A673 (cell line): ENCODE data around the gene CTIF. TPM values are rescaled to one million over a fixed set of nuclear protein-coding genes. Genes with fewer than 3 reads are reported as not detected.

ENCODE experiments used
- BruUV-seq: library from RNA; stranded (reverse); fragments of 400-500 nt; replicated peaks from 2 replicates; lab custom pipeline; 2021; lab: Mats Ljungman, UMichigan
- CTCF ChIA-PET: fragments of 300-600 bp; sonication (Branson Sonifier 250); formaldehyde crosslinking; loops from one replicate; lab custom pipeline; 2022; ENCODE audit warnings: antibody characterized with exemption; lab: Charles Lee
- POLR2A ChIA-PET: fragments of 300-600 bp; sonication (Branson Sonifier 250); formaldehyde crosslinking; loops from one replicate; lab custom pipeline; 2022; ENCODE audit warnings: antibody characterized with exemption; ENCODE audit not compliant: low non-redundant PET; lab: Charles Lee
- DNase-seq: peaks from one replicate; pipeline ENCODE4 v3.0.0-alpha.2; 2015; ENCODE audit warnings: low spot score
- H3K27ac ChIP-seq: fragments of 200-600 bp; sonication (generic); 2 replicates; pipeline ENCODE4 v1.5.1; 2016; ENCODE audit warnings: mixed run types, low read depth, mild to moderate bottlenecking, mixed read lengths, antibody characterized with exemption, low read length; ENCODE audit not compliant: poor library complexity, severe bottlenecking
- H3K27me3 ChIP-seq: fragments of 200-600 bp; sonication (generic); replicated peaks from 2 replicates; pipeline ENCODE4 v1.6.1; 2017; ENCODE audit warnings: mixed run types, low read depth, mild to moderate bottlenecking, mixed read lengths, antibody characterized with exemption, low read length; ENCODE audit not compliant: insufficient read depth, poor library complexity
- H3K36me3 ChIP-seq: fragments of 200-600 bp; sonication (generic); 2 replicates; pipeline ENCODE4 v1.6.1; 2016; ENCODE audit warnings: mixed run types, mild to moderate bottlenecking, mixed read lengths, antibody characterized with exemption, low read length; ENCODE audit not compliant: insufficient read depth, poor library complexity, severe bottlenecking
- H3K4me1 ChIP-seq: fragments of 200-600 bp; sonication (generic); 2 replicates; pipeline ENCODE4 v1.6.1; 2017; ENCODE audit warnings: mixed run types, mild to moderate bottlenecking, mixed read lengths, antibody characterized with exemption, low read length; ENCODE audit not compliant: insufficient read depth, poor library complexity, severe bottlenecking
- H3K4me3 ChIP-seq: fragments of 200-600 bp; sonication (generic); 2 replicates; pipeline ENCODE4 v1.5.1; 2016; ENCODE audit warnings: low read depth, mixed run types, mild to moderate bottlenecking, mixed read lengths, low read length; ENCODE audit not compliant: poor library complexity, severe bottlenecking
- H3K9me3 ChIP-seq: fragments of 200-600 bp; sonication (generic); 2 replicates; pipeline ENCODE4 v1.6.1; 2016; ENCODE audit warnings: mixed run types, low read depth, mild to moderate bottlenecking, mixed read lengths, antibody characterized with exemption, low read length; ENCODE audit not compliant: poor library complexity, severe bottlenecking
- EZH2 ChIP-seq: fragments of 200-600 bp; sonication (generic); IDR thresholded peaks from 2 replicates; pipeline ENCODE4 v1.6.1; 2017; ENCODE audit warnings: borderline replicate concordance, low read depth, mild to moderate bottlenecking, mixed read lengths, antibody characterized with exemption, low read length; ENCODE audit not compliant: poor library complexity, severe bottlenecking
- intact Hi-C: fragments of 100-400 bp; cut with micrococcal nuclease; formaldehyde crosslinking; loops from one replicate; pipeline ENCODE4 v1.10.0; 2022; ENCODE audit not compliant: unreplicated experiment
- total RNA-seq: library from RNA; stranded (reverse); gene quantifications from 2 replicates; pipeline ENCODE4 v1.2.3, GENCODE V29; 2021
- TF ChIP-seq, protein P1 (sequence below): fragments of 300-800, 200-600 bp; sonication (generic); conservative IDR thresholded peaks from 2 replicates; pipeline ENCODE4 v1.5.1; 2017; ENCODE audit warnings: low read depth, mild to moderate bottlenecking, antibody characterized with exemption, low read length, moderate library complexity, mixed read lengths

CTIF gene
- total RNA-seq, 1 experiment from 2014 or later, result 23.5 TPM

DNA sequence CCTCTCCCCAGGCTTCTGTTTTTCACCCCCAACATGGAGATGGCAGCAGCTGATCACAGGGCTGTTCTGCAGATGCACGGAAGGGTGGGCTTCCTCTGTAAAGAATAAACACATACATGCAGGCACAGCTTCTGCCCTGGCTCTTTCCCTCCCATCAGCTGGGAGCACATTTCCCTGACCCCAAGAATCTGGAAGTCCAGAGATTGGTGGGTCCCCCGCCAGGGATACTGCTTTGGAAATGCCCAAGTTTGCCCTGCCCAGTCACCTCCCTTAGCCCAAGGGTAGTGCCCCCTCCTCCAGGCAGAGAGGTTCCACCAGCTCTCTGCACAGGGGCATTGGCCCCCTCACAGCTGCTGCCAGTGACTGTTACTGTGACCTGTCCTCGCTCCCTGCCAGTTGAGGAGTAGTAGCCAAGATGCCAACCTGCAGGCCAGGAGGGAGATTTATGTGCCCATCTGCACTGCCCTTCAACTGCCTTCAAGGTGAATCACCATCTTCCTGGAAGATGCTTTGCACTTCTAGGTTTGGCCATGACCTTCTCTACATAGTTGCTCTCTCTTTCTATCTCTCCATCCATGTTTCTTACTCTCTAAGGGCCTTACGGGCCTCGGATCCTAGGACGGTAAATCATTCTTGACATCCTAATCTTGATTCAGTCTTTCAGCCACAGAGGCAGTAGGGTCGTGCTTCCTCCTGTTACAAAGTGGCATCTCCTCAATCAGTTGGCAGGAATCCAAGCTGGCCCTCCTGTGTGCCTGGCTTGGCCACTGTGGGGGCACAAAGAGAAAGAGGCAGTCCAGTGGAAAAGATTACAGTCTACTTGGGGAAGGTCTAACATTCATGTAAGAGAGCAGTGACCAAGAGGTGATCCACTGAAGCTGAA, 121.8 kb downstream of the CTIF start:
- no peaks in the 10 kb centered on the region for H3K9me3 ChIP-seq
- CTCF ChIA-PET, result no interaction called here
- H3K27me3 ChIP-seq, result no peaks in the 10 kb centered on the region
- H3K4me1 ChIP-seq, result peaks cover 9% of the 10 kb centered on the region
- no peaks in the 10 kb centered on the region for H3K36me3 ChIP-seq
- H3K4me3 ChIP-seq, result no peak overlapping the region
- POLR2A ChIA-PET, result no interaction called here
- H3K27ac ChIP-seq, result no peak overlapping the region
- BruUV-seq, result no TSS peak
- DNase-seq, result no peak
- intact Hi-C loops, result no loop called here
- TF ChIP-seq EZH2, result no peak
- TF ChIP-seq, protein P1, sequence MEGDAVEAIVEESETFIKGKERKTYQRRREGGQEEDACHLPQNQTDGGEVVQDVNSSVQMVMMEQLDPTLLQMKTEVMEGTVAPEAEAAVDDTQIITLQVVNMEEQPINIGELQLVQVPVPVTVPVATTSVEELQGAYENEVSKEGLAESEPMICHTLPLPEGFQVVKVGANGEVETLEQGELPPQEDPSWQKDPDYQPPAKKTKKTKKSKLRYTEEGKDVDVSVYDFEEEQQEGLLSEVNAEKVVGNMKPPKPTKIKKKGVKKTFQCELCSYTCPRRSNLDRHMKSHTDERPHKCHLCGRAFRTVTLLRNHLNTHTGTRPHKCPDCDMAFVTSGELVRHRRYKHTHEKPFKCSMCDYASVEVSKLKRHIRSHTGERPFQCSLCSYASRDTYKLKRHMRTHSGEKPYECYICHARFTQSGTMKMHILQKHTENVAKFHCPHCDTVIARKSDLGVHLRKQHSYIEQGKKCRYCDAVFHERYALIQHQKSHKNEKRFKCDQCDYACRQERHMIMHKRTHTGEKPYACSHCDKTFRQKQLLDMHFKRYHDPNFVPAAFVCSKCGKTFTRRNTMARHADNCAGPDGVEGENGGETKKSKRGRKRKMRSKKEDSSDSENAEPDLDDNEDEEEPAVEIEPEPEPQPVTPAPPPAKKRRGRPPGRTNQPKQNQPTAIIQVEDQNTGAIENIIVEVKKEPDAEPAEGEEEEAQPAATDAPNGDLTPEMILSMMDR, result no peak

DNA sequence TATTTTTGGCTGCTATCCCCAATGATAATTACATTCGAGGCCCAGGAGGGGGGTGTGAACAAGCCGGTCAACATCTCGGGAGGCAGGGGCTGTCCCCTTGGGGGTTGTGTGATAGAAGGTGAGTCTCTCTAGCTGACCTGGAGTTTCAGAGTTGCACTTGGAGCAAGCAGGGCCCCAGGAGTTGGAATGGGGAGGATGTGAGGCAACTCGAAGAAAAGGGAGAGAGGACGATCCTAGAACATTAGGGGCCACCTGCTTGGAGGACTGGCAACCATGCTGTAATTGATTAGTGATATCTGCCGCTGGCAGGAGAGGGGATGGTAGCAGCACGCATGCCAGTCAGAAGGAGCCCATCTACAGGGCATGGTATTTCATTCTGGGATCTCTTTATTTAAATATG, 122.6 kb downstream of the CTIF start:
- ChIA-PET CTCF (no interaction called here), POLR2A (no interaction called here)
- DNase-seq, result no peak
- H3K36me3 ChIP-seq, result no peaks in the 10 kb centered on the region
- BruUV-seq, result no TSS peak
- no peaks in the 10 kb centered on the region for H3K27me3 ChIP-seq
- no peaks in the 10 kb centered on the region for H3K9me3 ChIP-seq
- intact Hi-C loops, result no loop called here
- H3K4me3 ChIP-seq, result no peak overlapping the region
- TF ChIP-seq EZH2, result no peak
- TF ChIP-seq, protein P1, result no peak
- H3K27ac ChIP-seq, result no peak overlapping the region
- H3K4me1 ChIP-seq, result peaks cover 9% of the 10 kb centered on the region

DNA sequence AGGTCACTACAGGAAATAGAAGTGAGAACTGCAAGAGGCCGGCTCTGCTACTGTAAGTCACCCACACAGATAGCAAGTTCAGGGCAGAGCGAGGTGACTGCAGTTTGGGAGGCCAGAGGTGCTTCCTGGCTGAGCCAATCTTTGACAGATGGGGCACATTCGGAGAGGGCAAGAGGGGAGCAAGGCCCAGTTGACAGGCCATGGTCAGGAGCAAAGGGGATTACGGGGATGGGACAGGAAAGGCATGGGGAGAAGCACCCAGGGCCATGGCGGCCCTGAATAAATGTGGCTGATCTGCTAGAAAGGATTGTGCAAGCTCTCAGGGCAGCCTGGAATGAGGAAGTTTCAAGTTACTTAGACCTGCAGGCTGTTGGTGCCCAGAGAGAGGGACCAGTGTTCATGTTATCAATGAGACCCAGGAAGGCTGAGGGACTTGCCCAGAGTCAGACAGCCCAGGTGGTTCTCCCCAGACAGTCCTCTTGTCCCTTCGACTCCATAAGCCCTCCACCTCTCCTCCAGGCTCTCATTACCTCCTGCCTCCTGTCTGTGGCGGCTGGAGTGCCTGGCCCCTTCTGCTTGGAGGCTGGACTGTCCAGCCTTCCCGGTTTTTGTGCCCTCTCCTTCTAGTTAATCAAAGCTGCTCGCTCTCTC, 123.3 kb downstream of the CTIF start:
- TF ChIP-seq, protein P1, result no peak
- no peak for TF ChIP-seq EZH2
- Histone ChIP-seq H3K27ac (no peak overlapping the region), H3K4me1 (peaks cover 7% of the 10 kb centered on the region), H3K27me3 (no peaks in the 10 kb centered on the region), H3K4me3 (no peak overlapping the region), H3K9me3 (no peaks in the 10 kb centered on the region), H3K36me3 (no peaks in the 10 kb centered on the region)
- BruUV-seq, result no TSS peak
- ChIA-PET CTCF (interaction anchor here (3.1 kb wide), 1 partner anchor 186 kb away, joined by 12 read pairs; no protein-coding TSS in a partner anchor), POLR2A (no interaction called here)
- no peak for DNase-seq
- intact Hi-C loops, result no loop called here
